ENCODE data around the gene CLCN5. TPM values are rescaled to one million over a fixed set of nuclear protein-coding genes. Genes with fewer than 3 reads are reported as not detected.

The CLCN5 gene
- polyA plus RNA-seq, 6 donors from 2014 or later: 0.62 to 1.4 (median 0.98) TPM; not detected in 1

- DNase-seq: no peak
- H3K9me3 Mint-ChIP-seq: peaks cover 0 to 4% (median 0%) of the 10 kb centered on the region in 7 donors
- ATAC-seq (ENCODE audit: low read depth in 2 of 2): no peak
- no peak overlapping the region for H3K27ac Mint-ChIP-seq
- no peaks in the 10 kb centered on the region for H3K36me3 Mint-ChIP-seq
- no peaks in the 10 kb centered on the region for H3K27me3 Mint-ChIP-seq
- no peak overlapping the region for H3K4me3 Mint-ChIP-seq
- H3K4me1 Mint-ChIP-seq: no peaks in the 10 kb centered on the region
These were observed 114.0 kb downstream of the CLCN5 start for GRCh38 chrX:50036426-50036825.

DNA sequence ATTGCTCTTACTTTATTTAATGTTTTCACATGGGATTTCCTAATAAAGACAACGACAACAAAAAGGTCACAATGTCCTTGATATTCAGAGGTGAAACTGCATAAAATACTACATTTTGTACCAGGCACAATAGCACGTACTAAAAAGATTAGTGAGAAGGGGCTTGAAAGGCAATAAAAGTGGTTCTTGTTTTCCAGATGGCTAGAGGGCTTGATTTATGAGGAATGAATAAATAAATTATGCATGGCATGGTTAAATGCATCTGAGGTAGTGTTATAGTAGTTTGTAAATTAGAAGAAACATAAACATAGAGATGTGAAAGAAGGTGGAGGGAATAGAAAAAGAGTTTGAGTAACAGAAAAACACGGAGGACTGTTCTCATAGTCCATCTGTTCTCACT, 123.4 kb downstream of the CLCN5 start:
- no peaks in the 10 kb centered on the region for H3K4me1 Mint-ChIP-seq
- no peaks in the 10 kb centered on the region for H3K9me3 Mint-ChIP-seq
- no peak for ATAC-seq (ENCODE audit: low read depth in 2 of 2)
- H3K4me3 Mint-ChIP-seq: no peak overlapping the region
- no peaks in the 10 kb centered on the region for H3K36me3 Mint-ChIP-seq
- no peaks in the 10 kb centered on the region for H3K27me3 Mint-ChIP-seq
- H3K27ac Mint-ChIP-seq: no peak overlapping the region
- DNase-seq: no peak

DNA sequence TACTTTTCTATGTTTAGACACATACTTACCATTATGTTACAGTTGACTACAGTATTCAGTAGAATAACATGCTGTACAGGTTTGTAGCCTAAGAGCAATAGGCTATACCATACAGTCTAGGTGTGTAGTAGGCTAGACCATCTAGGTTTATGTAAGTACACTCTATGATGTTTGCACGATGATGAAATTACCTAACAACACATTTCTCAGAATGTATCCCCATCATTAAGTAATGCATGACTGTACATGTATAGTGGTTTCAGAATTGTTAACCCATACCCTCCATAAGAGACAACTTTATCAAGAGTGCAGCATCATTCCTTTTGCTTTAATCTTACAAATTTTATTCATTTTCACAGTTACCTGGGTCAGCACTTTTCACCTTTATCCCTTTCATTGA, 126.8 kb downstream of the CLCN5 start:
- Mint-ChIP-seq H3K27me3 (no peaks in the 10 kb centered on the region), H3K27ac (no peak overlapping the region), H3K36me3 (no peaks in the 10 kb centered on the region), H3K4me3 (no peak overlapping the region), H3K4me1 (no peaks in the 10 kb centered on the region), H3K9me3 (no peaks in the 10 kb centered on the region)
- DNase-seq (no peak), ATAC-seq (ENCODE audit: low read depth in 2 of 2) (no peak)

DNA sequence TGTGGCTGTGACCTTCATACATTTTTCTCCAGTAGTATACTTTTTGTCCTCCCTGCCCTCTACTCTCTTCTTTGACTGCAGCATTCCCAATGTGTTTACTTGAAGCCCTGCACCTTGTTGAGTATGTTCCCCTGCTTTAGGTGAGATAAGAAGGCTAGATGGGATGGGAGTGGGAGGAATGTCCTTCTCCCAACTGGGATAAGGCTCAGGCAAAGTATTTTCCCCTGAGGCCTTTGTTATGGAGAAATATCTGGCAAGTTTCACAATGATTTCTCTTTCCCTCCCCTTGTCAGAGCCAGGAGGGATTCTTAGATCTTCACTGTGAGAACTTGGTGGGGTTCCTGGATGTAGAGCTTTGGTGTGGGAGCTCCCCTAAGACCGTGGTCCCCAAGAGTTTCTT, 131.8 kb downstream of the CLCN5 start:
- no peak for ATAC-seq (ENCODE audit: low read depth in 2 of 2)
- Mint-ChIP-seq H3K27ac (no peak overlapping the region), H3K27me3 (no peaks in the 10 kb centered on the region), H3K9me3 (no peaks in the 10 kb centered on the region), H3K4me1 (peaks cover 0 to 3% (median 0%) of the 10 kb centered on the region in 3 donors), H3K4me3 (no peak overlapping the region), H3K36me3 (no peaks in the 10 kb centered on the region)
- no peak for DNase-seq

DNA sequence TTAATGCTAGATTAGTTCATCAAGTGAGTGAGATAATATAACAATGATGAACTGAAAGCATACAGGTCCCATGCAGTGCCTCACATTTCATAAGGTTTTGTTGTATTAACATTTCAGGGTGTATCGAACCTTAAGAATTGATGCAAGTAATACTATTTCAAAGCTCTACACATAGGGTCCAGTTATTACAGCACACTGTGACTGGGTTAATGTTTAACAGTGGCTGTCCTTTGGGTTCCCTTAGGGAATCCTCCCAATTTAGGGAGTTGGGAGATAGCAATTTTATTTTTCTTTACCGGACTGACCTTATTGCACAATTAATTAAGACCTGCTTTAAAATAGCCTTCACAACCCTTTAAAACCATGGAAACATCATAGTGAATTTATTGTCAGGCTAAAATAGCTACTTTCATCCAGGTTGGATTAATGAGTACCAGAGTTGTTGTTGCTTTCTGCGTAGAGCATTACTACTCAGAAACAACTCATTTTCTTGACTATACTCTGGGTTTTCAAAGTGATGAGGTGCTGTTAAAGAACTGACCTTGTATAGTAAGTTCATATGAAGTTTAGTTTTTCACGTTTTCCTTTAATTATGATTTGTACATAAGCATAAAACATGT, 144.0 kb downstream of the CLCN5 start:
- Mint-ChIP-seq H3K4me3 (no peak overlapping the region), H3K36me3 (peaks cover 0 to 5% of the 10 kb centered on the region in 2 donors), H3K27ac (no peak overlapping the region), H3K4me1 (no peaks in the 10 kb centered on the region), H3K9me3 (peaks cover 0 to 5% (median 0%) of the 10 kb centered on the region in 7 donors), H3K27me3 (no peaks in the 10 kb centered on the region)
- no peak for DNase-seq
- no peak for ATAC-seq (ENCODE audit: low read depth in 2 of 2)

DNA sequence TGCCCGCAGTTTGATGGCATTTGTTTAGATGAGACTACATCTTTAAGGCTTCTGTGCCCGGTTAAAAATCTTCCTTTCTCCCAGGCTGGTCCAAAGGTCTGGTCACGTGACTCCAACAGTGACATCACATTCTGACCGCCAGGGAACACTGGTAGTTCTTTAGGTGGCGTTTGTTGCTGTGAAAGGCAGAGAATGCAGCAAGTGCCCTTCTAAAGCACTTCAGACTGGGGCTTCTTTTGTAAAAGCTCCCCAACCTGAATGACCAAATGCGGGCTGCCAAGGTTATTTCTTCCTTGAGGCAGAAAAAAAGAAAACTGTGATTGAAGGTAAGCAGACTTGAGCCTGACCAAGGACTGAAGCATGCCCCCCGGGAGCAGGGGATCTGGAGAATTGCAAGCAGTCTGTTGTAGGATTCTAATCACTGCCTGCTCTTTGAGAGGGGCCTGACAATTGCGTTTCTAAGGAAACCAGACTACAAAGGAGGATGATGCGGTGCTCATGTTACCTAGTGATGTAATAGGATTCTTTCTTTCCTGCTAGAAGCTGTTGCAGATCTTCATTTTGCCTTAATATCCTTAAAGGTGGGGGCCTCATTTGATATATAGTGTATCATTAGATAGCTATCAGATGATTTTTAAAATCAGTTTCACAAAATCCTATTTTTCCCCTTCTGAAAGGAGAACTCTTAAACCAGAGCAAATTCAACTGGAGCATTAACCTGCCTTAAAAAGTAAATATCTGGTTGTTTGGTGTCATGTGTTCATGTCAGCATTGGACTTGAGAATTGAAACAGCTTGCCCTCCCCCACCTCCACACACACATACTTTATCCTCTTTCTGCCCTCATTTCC, 145.3 kb downstream of the CLCN5 start:
- no peak for DNase-seq
- Mint-ChIP-seq H3K4me3 (no peak overlapping the region), H3K36me3 (peaks cover 0 to 5% of the 10 kb centered on the region in 2 donors), H3K9me3 (peaks cover 0 to 5% (median 0%) of the 10 kb centered on the region in 7 donors), H3K27ac (no peak overlapping the region), H3K27me3 (no peaks in the 10 kb centered on the region), H3K4me1 (peaks cover 0 to 8% (median 6%) of the 10 kb centered on the region in 3 donors)
- no peak for ATAC-seq (ENCODE audit: low read depth in 2 of 2)

DNA sequence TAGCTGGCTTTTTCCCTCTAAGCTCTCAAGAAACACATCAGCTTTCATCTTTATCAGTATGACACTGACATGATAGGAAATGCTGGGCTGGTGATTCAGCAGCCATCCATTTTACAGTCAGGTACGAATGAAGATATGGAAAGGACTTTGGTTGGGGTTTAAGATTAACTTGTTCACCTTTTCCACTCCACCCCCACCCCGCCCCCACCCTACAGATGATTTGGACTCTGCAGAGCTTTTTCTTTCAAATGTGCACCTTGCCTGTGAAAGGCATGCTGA, 145.8 kb downstream of the CLCN5 start:
- Mint-ChIP-seq H3K9me3 (peaks cover 0 to 5% (median 0%) of the 10 kb centered on the region in 7 donors), H3K27ac (no peak overlapping the region), H3K4me3 (no peak overlapping the region), H3K27me3 (no peaks in the 10 kb centered on the region), H3K36me3 (peaks cover 0 to 5% of the 10 kb centered on the region in 2 donors), H3K4me1 (peaks cover 0 to 13% (median 6%) of the 10 kb centered on the region in 3 donors)
- DNase-seq (no peak), ATAC-seq (ENCODE audit: low read depth in 2 of 2) (no peak)

GRCh38 chrX:50068893-50069292, 146.5 kb downstream of the CLCN5 start:
- no peaks in the 10 kb centered on the region for H3K27me3 Mint-ChIP-seq
- H3K4me1 Mint-ChIP-seq: peaks cover 0 to 13% (median 6%) of the 10 kb centered on the region in 3 donors
- H3K36me3 Mint-ChIP-seq: peaks cover 0 to 5% of the 10 kb centered on the region in 2 donors
- peaks cover 0 to 5% (median 0%) of the 10 kb centered on the region in 7 donors for H3K9me3 Mint-ChIP-seq
- DNase-seq (no peak), ATAC-seq (ENCODE audit: low read depth in 2 of 2) (no peak)
- no peak overlapping the region for H3K27ac Mint-ChIP-seq
- H3K4me3 Mint-ChIP-seq: no peak overlapping the region

- Mint-ChIP-seq H3K36me3 (peaks cover 0 to 5% of the 10 kb centered on the region in 2 donors), H3K4me1 (peaks cover 4 to 23% (median 11%) of the 10 kb centered on the region in 3 donors), H3K4me3 (no peak overlapping the region)
These were observed 149.1 kb downstream of the CLCN5 start for GRCh38 chrX:50071494-50071893.

GRCh38 chrX:50072110-50072509, 149.7 kb downstream of the CLCN5 start:
- Mint-ChIP-seq H3K36me3 (peaks cover 0 to 5% of the 10 kb centered on the region in 2 donors), H3K27ac (peak overlapping the region in 2 of 6 donors; percentile 9 to 86), H3K9me3 (peaks cover 0 to 5% (median 0%) of the 10 kb centered on the region in 7 donors), H3K4me3 (no peak overlapping the region), H3K27me3 (no peaks in the 10 kb centered on the region), H3K4me1 (peaks cover 7 to 29% (median 13%) of the 10 kb centered on the region in 3 donors)
- DNase-seq (no peak), ATAC-seq (ENCODE audit: low read depth in 2 of 2) (peak in 1 of 2 donors; percentile 52)

More at GRCh38 chrX:50071494-50071893, 149.1 kb downstream of the CLCN5 start:
- no peaks in the 10 kb centered on the region for H3K27me3 Mint-ChIP-seq
- H3K27ac Mint-ChIP-seq: no peak overlapping the region
- ATAC-seq (ENCODE audit: low read depth in 2 of 2) (no peak), DNase-seq (no peak)
- peaks cover 0 to 5% (median 0%) of the 10 kb centered on the region in 7 donors for H3K9me3 Mint-ChIP-seq

DNA sequence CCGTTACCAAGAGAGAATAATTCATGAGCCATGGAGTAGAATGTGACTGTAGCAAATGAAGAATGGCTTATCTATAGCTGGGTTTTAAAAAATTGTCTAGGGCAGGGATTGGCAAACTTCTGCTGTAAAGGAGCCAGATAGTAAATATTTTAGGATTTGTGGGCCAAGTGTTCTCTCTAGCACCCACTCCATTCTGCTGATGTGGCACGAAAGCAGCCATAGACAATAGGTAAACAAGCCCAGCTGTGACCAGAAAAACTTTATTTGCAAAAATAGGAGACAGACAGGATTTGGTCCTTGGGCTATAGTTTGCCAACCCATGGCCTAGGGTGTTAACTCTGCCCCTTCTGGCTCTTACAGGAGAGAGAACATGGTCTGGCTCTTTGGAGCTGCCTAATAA, 151.2 kb downstream of the CLCN5 start:
- Mint-ChIP-seq H3K4me3 (no peak overlapping the region), H3K9me3 (peaks cover 0 to 5% (median 0%) of the 10 kb centered on the region in 7 donors), H3K27ac (no peak overlapping the region), H3K36me3 (peaks cover 0 to 5% of the 10 kb centered on the region in 2 donors), H3K4me1 (peaks cover 7 to 29% (median 16%) of the 10 kb centered on the region in 3 donors), H3K27me3 (no peaks in the 10 kb centered on the region)
- ATAC-seq (ENCODE audit: low read depth in 2 of 2) (no peak), DNase-seq (no peak)

- peak overlapping the region in 1 of 8 donors; percentile 26 for H3K4me3 Mint-ChIP-seq
- ATAC-seq (ENCODE audit: low read depth in 2 of 2) (peak; percentile 75 to 85), DNase-seq (peak; percentile 23)
- H3K27ac Mint-ChIP-seq: peak overlapping the region in 2 of 6 donors; percentile 0 to 75
- peaks cover 0 to 2% (median 0%) of the 10 kb centered on the region in 7 donors for H3K9me3 Mint-ChIP-seq
- no peaks in the 10 kb centered on the region for H3K36me3 Mint-ChIP-seq
- peaks cover 7 to 29% (median 16%) of the 10 kb centered on the region in 3 donors for H3K4me1 Mint-ChIP-seq
- no peaks in the 10 kb centered on the region for H3K27me3 Mint-ChIP-seq
These were observed 153.4 kb downstream of the CLCN5 start for GRCh38 chrX:50075630-50076339.

DNA sequence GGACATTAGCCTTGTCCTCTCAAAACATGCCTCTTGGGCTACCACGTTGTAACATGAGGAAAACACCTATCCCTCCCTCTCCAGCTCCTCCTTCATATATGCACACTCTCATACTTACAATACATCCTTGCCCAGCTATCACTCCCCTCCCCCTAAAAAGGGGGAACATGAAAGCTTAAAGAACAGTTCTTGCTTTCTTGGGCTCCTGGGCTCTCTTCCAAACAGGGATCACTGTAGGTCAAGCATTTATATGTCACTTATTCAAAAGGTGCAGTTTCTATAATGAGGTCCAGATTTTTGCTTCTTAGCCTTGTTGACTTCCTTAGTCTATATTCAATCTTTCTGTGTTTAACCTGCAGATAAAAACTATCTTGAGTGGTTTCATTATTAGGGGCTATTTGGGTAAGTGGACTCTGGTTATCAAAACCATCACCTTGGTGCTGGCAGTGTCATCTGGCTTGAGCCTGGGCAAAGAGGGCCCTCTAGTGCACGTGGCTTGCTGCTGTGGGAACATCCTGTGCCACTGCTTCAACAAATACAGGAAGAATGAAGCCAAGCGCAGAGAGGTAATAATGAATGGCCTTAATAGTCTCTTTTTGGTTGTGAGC, 159.0 kb downstream of the CLCN5 start:
- Mint-ChIP-seq H3K27me3 (no peaks in the 10 kb centered on the region), H3K4me3 (no peak overlapping the region), H3K36me3 (no peaks in the 10 kb centered on the region), H3K9me3 (peaks cover 0 to 4% (median 0%) of the 10 kb centered on the region in 7 donors), H3K4me1 (peaks cover 4 to 9% (median 7%) of the 10 kb centered on the region in 3 donors), H3K27ac (peak overlapping the region in 1 of 6 donors; percentile 43)
- DNase-seq (no peak), ATAC-seq (ENCODE audit: low read depth in 2 of 2) (no peak)

Data from naive B cell (primary cell).